Neuronal stem cell (in vitro differentiated cells): ENCODE measurements around the gene GART.

ENCODE experiments used
- DNase-seq: peaks from one replicate; pipeline ENCODE4 v3.0.0-alpha.2; 2013; ENCODE audit warnings: low spot score
- H2AFZ ChIP-seq: one replicate; pipeline ENCODE4 v1.6.1; 2013; ENCODE audit warnings: mild to moderate bottlenecking, low read length, inconsistent platforms
- H2AK5ac ChIP-seq: 2 replicates; pipeline ENCODE4 v1.6.1; 2013; ENCODE audit warnings: low read depth, mild to moderate bottlenecking, inconsistent platforms, low read length, moderate library complexity, mixed read lengths
- H2BK120ac ChIP-seq: 2 replicates; pipeline ENCODE4 v1.6.1; 2013; ENCODE audit warnings: low read depth, mild to moderate bottlenecking, inconsistent platforms, low read length, moderate library complexity, mixed read lengths
- H2BK12ac ChIP-seq: one replicate; pipeline ENCODE4 v1.6.1; 2013; ENCODE audit warnings: low read length, inconsistent platforms
- H2BK15ac ChIP-seq: 2 replicates; pipeline ENCODE4 v1.6.1; 2013; ENCODE audit warnings: mild to moderate bottlenecking, low read length, inconsistent platforms, mixed read lengths
- H2BK5ac ChIP-seq: one replicate; pipeline ENCODE4 v1.6.1; 2013; ENCODE audit warnings: inconsistent platforms, mild to moderate bottlenecking, low read length, moderate library complexity
- H3K14ac ChIP-seq: one replicate; pipeline ENCODE4 v1.6.1; 2013; ENCODE audit warnings: low read length, inconsistent platforms
- H3K18ac ChIP-seq: 2 replicates; pipeline ENCODE4 v1.6.1; 2013; ENCODE audit warnings: low read length, inconsistent platforms
- H3K23ac ChIP-seq: 2 replicates; pipeline ENCODE4 v1.6.1; 2013; ENCODE audit warnings: low read depth, mild to moderate bottlenecking, mixed read lengths, low read length, inconsistent platforms; ENCODE audit not compliant: poor library complexity
- H3K27ac ChIP-seq: replicated peaks from 3 replicates; pipeline ENCODE4 v1.5.1; 2013; ENCODE audit warnings: low read length, inconsistent platforms
- H3K27me3 ChIP-seq, 3 experiments: 2 replicates each; pipeline ENCODE4 v1.6.1; 2013; ENCODE audit warnings: low read length in 3 of 3, mild to moderate bottlenecking in 2 of 3, inconsistent platforms in 1 of 3, low read depth in 1 of 3, mixed read lengths in 1 of 3, moderate library complexity in 1 of 3; ENCODE audit not compliant: control insufficient read depth in 3 of 3, insufficient read depth in 3 of 3
- H3K36me3 ChIP-seq, 2 donors: replicated peaks in 1 of 2; 2 replicates each; pipeline ENCODE4 v1.6.1; 2013; ENCODE audit warnings: low read length in 2 of 2; ENCODE audit not compliant: control insufficient read depth in 2 of 2, insufficient read depth in 2 of 2
- H3K4ac ChIP-seq: 2 replicates; pipeline ENCODE4 v1.6.1; 2013; ENCODE audit warnings: inconsistent platforms, mild to moderate bottlenecking, low read length, moderate library complexity
- H3K4me1 ChIP-seq, 2 donors: 1 replicate in 1 of 2; 2 replicates in 1 of 2; pipeline ENCODE4 v1.6.1; 2013; ENCODE audit warnings: low read length in 2 of 2, low read depth in 1 of 2; ENCODE audit not compliant: control insufficient read depth in 2 of 2, insufficient read depth in 1 of 2
- H3K4me2 ChIP-seq: one replicate; pipeline ENCODE4 v1.6.1; 2013; ENCODE audit warnings: mild to moderate bottlenecking, low read length, inconsistent platforms; ENCODE audit not compliant: insufficient read depth, poor library complexity, severe bottlenecking
- H3K4me3 ChIP-seq, 2 donors: 2 replicates each; pipeline ENCODE4 v1.5.1; 2013; ENCODE audit warnings: low read length in 2 of 2, mild to moderate bottlenecking in 2 of 2, inconsistent platforms in 1 of 2, moderate library complexity in 1 of 2
- H3K79me1 ChIP-seq: one replicate; pipeline ENCODE4 v1.6.1; 2013; ENCODE audit warnings: low read depth, mild to moderate bottlenecking, inconsistent platforms, low read length, moderate library complexity
- H3K9ac ChIP-seq: one replicate; pipeline ENCODE4 v1.6.1; 2013; ENCODE audit warnings: mild to moderate bottlenecking, low read depth, low read length, inconsistent platforms; ENCODE audit not compliant: poor library complexity
- H3K9me3 ChIP-seq, 2 donors: replicated peaks in 1 of 2; 2 replicates each; pipeline versions ENCODE3 to v1.6.1; 2013; ENCODE audit warnings: low read length in 2 of 2, mild to moderate bottlenecking in 2 of 2, inconsistent platforms in 1 of 2, low read depth in 1 of 2, mixed read lengths in 1 of 2, moderate library complexity in 1 of 2; ENCODE audit not compliant: control insufficient read depth in 2 of 2, insufficient read depth in 1 of 2
- H4K8ac ChIP-seq: one replicate; pipeline ENCODE4 v1.6.1; 2013; ENCODE audit warnings: low read depth, mild to moderate bottlenecking, inconsistent platforms, low read length, moderate library complexity
- H4K91ac ChIP-seq: one replicate; pipeline ENCODE4 v1.6.1; 2013; ENCODE audit warnings: low read length, low read depth, mild to moderate bottlenecking, inconsistent platforms; ENCODE audit not compliant: poor library complexity
- WGBS, 2 donors: extraction: QIAGEN DNeasy Blood & Tissue Kit; methylation state at CpG; one replicate each; pipeline ENCODE4 v1.1.7; 2013; ENCODE audit warnings: missing lambda C conversion rate in 2 of 2, mixed read lengths in 1 of 2; ENCODE audit not compliant: insufficient read length in 2 of 2, insufficient replicate concordance in 1 of 2; ENCODE audit errors: extremely low coverage in 2 of 2; 5-methylcytosine and 5-hydroxymethylcytosine counted together

Gene GART

DNA sequence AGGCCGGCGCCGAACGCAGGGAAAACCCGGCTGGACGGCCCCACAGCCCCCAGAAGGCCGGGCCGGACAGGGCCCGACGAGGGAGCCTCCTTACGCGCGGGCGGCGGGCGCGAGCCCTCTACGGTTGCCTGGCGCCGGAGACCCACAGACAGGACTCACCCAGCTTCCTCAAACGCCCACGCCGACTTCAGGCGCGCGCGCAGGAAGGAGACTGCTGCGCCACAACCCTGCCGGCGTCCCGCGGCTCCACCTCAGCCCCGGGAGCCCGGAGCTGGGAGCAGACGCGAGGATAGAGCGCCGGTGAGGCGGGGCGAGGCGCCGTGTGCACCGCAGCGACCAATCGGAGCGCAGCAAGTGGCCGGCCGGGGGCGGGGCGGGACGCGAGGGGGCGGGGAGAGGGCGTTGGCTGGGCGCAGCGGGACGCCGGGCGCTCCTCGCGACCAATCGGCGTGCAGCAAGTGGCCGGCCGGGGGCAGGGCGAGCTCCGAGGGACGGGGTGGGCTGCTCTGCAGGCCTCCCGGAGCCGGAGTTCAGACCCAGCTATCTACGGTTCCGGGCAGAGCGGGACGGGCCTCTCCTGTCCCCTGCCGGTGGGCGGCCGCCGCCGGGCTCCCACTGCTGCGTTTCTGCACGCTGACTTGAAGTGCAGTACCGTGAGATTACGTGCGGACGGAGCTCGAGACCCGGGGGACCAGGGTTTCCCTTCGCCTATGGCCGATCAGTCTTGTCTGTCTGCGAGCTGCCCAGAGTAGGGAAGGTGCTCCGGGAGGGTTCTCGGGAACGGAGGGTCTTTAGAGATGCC lies 62.0 kb downstream of the GART start, which contains the start of gene TMEM50B:
Gene TMEM50B (minus strand): TSS at position 296 of the 802 bp plus-strand sequence. CDS start 11,089 bp downstream, outside the sequence.
- no CpG with 5 or more reads among the region's 93 CpGs for WGBS, 2 donors
- Histone ChIP-seq H3K4me2 (peak within 1 kb of the TSS; percentile 97), H3K9ac (peak within 1 kb of the TSS; percentile 91), H3K23ac (peak within 1 kb of the TSS; percentile 99), H2BK120ac (no peak within 1 kb of the TSS), H3K4me1 (peaks cover 0 to 6% of the 10 kb centered on the region in 2 donors), H4K8ac (peak within 1 kb of the TSS; percentile 17), H2AFZ (peak within 1 kb of the TSS; percentile 93), H2AK5ac (no peak within 1 kb of the TSS), H3K27me3 (no peaks in the 10 kb centered on the region), H3K14ac (peak within 1 kb of the TSS; percentile 71), H3K4ac (no peak within 1 kb of the TSS), H2BK15ac (peak within 1 kb of the TSS; percentile 89), H2BK5ac (peak within 1 kb of the TSS; percentile 75), H3K36me3 (peaks cover 0 to 3% of the 10 kb centered on the region in 2 donors), H3K79me1 (peaks cover 5% of the 10 kb centered on the region), H3K4me3 (peak within 1 kb of the TSS; percentile 75 to 99), H2BK12ac (peak within 1 kb of the TSS; percentile 3), H3K27ac (peak within 1 kb of the TSS; percentile 90), H4K91ac (no peak within 1 kb of the TSS), H3K9me3 (no peaks in the 10 kb centered on the region), H3K18ac (peak within 1 kb of the TSS; percentile 98)
- peak; percentile 96 for DNase-seq

DNA sequence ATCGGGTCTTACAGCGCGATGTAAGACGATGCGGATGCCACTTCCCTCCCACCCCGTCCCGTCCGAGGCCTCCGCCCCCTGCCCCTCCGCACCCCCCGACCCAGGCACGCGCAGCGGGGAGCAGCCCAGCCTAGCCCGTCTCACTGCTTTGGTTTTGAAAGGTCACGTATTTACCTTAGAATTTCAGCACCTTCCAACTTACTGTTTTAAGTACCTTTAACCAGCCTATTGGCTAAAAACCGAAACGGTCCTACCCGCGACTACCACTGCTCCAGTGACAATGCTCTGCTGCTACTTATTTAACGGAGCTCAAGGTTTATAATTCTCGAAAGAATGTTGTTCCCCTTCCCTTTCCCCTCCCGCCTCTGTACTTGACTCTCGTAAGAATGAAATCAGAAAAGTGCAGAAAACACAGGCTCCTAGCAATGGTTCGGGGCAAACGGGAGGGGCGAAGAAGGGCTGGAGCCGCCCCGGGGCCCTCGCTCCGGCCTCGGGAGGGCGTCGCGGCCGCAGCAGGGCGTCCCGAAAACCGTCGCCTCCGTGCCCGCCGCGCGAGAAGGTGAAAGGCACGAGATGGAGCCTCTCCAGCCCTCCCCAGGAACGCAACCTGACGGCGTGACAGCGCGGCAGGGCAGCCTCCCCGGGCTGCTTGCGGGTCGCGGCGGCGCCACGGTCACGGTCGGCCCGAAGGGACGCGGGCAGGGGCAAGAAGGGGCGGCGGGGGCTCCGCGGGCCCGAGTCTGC lies 62.8 kb downstream of the GART start:
- no peak overlapping the region for H3K4ac ChIP-seq
- H3K23ac ChIP-seq: peak overlapping the region; percentile 80
- H2BK12ac ChIP-seq: no peak overlapping the region
- no peaks in the 10 kb centered on the region for H3K9me3 ChIP-seq
- H4K8ac ChIP-seq: peak overlapping the region; percentile 17
- no peak overlapping the region for H2AK5ac ChIP-seq
- peaks cover 0 to 6% of the 10 kb centered on the region in 2 donors for H3K4me1 ChIP-seq
- H4K91ac ChIP-seq: no peak overlapping the region
- no CpG with 5 or more reads among the region's 68 CpGs for WGBS, 2 donors
- H3K27ac ChIP-seq: no peak overlapping the region
- peak overlapping the region; percentile 75 for H2BK5ac ChIP-seq
- no peaks in the 10 kb centered on the region for H3K27me3 ChIP-seq
- H3K79me1 ChIP-seq: peaks cover 5% of the 10 kb centered on the region
- peak overlapping the region; percentile 98 for H3K18ac ChIP-seq
- H3K4me2 ChIP-seq: peak overlapping the region; percentile 97
- H2BK15ac ChIP-seq: peak overlapping the region; percentile 89
- H3K9ac ChIP-seq: peak overlapping the region; percentile 91
- peak; percentile 33 for DNase-seq
- no peak overlapping the region for H2BK120ac ChIP-seq
- H3K14ac ChIP-seq: no peak overlapping the region
- peak overlapping the region; percentile 75 to 99 for H3K4me3 ChIP-seq
- H2AFZ ChIP-seq: peak overlapping the region; percentile 93
- H3K36me3 ChIP-seq: peaks cover 0 to 3% of the 10 kb centered on the region in 2 donors

DNA sequence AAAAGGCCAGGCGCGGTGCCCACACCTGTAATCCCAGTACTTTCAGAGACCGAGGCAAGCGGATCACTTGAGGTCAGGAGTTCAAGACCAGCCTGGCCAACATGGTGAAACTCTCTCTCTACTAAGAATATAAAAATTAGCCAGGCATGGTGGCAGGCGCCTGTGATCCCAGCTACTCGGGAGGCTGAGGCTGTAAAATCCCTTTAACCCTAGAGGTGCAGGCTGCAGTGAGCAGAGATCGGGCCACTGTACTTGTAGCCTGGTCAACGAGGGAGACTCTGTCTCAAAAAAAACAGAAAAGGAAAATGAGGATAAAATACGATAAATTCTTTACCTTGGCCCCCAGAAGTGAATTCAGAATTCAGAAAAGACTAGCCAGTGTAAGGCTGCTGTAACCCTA lies 63.7 kb downstream of the GART start:
- H2AK5ac ChIP-seq: no peak overlapping the region
- no peak overlapping the region for H4K8ac ChIP-seq
- no peak overlapping the region for H2BK5ac ChIP-seq
- H3K14ac ChIP-seq: no peak overlapping the region
- no peak overlapping the region for H4K91ac ChIP-seq
- H3K27ac ChIP-seq: no peak overlapping the region
- no peak overlapping the region for H2BK120ac ChIP-seq
- H2BK12ac ChIP-seq: no peak overlapping the region
- H3K23ac ChIP-seq: no peak overlapping the region
- H3K9me3 ChIP-seq: peaks cover 0 to 5% of the 10 kb centered on the region in 2 donors
- peak overlapping the region; percentile 93 for H2AFZ ChIP-seq
- H3K4me3 ChIP-seq: peak overlapping the region in 1 of 2 donors; percentile 75
- H3K18ac ChIP-seq: no peak overlapping the region
- DNase-seq: no peak
- H3K9ac ChIP-seq: no peak overlapping the region
- H3K4me1 ChIP-seq: peaks cover 0 to 6% of the 10 kb centered on the region in 2 donors
- no peak overlapping the region for H3K4ac ChIP-seq
- WGBS, 2 donors: no CpG with 5 or more reads among the region's 9 CpGs
- peaks cover 0 to 3% of the 10 kb centered on the region in 2 donors for H3K36me3 ChIP-seq
- H3K27me3 ChIP-seq: no peaks in the 10 kb centered on the region
- no peak overlapping the region for H2BK15ac ChIP-seq
- H3K79me1 ChIP-seq: peaks cover 5% of the 10 kb centered on the region
- peak overlapping the region; percentile 97 for H3K4me2 ChIP-seq

DNA sequence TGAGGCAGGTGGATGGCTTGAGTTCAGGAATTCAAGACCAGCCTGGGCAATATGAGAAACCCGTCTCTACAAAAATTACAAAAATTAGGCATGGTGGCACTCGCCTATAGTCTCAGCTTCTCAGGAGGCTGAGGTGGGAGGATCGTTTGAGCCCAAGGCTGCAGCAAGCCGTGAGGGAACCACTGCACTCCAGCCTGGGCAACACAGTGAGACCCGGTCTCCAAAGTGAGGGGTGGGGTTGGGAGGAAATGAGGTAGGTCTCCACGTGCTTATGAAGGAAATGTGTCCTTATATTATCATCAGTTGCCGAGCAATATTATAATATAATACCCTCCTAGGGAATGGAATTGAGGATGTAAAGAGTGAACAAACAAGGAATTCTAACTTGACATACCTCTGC lies 64.9 kb downstream of the GART start:
- Histone ChIP-seq H4K91ac (no peak overlapping the region), H2BK15ac (no peak overlapping the region), H3K9me3 (peaks cover 0 to 8% of the 10 kb centered on the region in 2 donors), H3K36me3 (peaks cover 0 to 3% of the 10 kb centered on the region in 2 donors), H3K4me1 (peaks cover 0 to 6% of the 10 kb centered on the region in 2 donors), H2BK12ac (no peak overlapping the region), H3K9ac (no peak overlapping the region), H4K8ac (no peak overlapping the region), H2AK5ac (no peak overlapping the region), H3K79me1 (peaks cover 5% of the 10 kb centered on the region), H2AFZ (no peak overlapping the region), H3K4me3 (no peak overlapping the region), H2BK5ac (no peak overlapping the region), H2BK120ac (no peak overlapping the region), H3K14ac (no peak overlapping the region), H3K18ac (no peak overlapping the region), H3K4ac (no peak overlapping the region), H3K4me2 (no peak overlapping the region), H3K27me3 (no peaks in the 10 kb centered on the region), H3K27ac (no peak overlapping the region), H3K23ac (no peak overlapping the region)
- no CpG with 5 or more reads among the region's 7 CpGs for WGBS, 2 donors
- no peak for DNase-seq
